NB4 (cell line): Measurements from ENCODE around the gene OR10A3.

ENCODE experiments used
- CTCF ChIP-seq: IDR thresholded peaks from one replicate; pipeline ENCODE4 v1.5.1; 2012; ENCODE audit warnings: low read depth, low read length
- MAX ChIP-seq: IDR thresholded peaks from 2 replicates; pipeline ENCODE4 v1.6.1; 2011; ENCODE audit warnings: low read depth, low read length
- MYC ChIP-seq: IDR thresholded peaks from 2 replicates; pipeline ENCODE4 v1.6.1; 2011; ENCODE audit warnings: low read depth, low read length
- POLR2A ChIP-seq: IDR thresholded peaks from 2 replicates; pipeline ENCODE4 v1.6.1; 2011; ENCODE audit warnings: mild to moderate bottlenecking; ENCODE audit not compliant: insufficient read length; ENCODE audit errors: extremely low read depth

GRCh38 chr11:7936615-7937014 is 4.9 kb downstream of the OR10A3 start:
- TF ChIP-seq CTCF (no peak), POLR2A (no peak), MAX (no peak), MYC (no peak)
